Neuron (in vitro differentiated cells): Measurements from ENCODE around the gene KIF19.

Source experiments
- H2AFZ ChIP-seq: one replicate; pipeline ENCODE4 v1.6.1; 2013; ENCODE audit warnings: low read depth, mild to moderate bottlenecking, inconsistent platforms, low read length, moderate library complexity
- H3K27me3 ChIP-seq: one replicate; pipeline ENCODE4 v1.6.1; 2013; ENCODE audit warnings: low read length; ENCODE audit not compliant: insufficient read depth
- H3K36me3 ChIP-seq: one replicate; pipeline ENCODE4 v1.6.1; 2013; ENCODE audit warnings: low read length; ENCODE audit not compliant: insufficient read depth
- H3K4me1 ChIP-seq: one replicate; pipeline ENCODE4 v1.6.1; 2013; ENCODE audit warnings: low read length; ENCODE audit not compliant: insufficient read depth
- H3K4me3 ChIP-seq: 2 replicates; pipeline ENCODE4 v1.5.1; 2013; ENCODE audit warnings: mild to moderate bottlenecking, low read length, moderate library complexity
- H3K9me3 ChIP-seq: one replicate; pipeline ENCODE4 v1.6.1; 2013; ENCODE audit warnings: low read length

Gene KIF19

DNA sequence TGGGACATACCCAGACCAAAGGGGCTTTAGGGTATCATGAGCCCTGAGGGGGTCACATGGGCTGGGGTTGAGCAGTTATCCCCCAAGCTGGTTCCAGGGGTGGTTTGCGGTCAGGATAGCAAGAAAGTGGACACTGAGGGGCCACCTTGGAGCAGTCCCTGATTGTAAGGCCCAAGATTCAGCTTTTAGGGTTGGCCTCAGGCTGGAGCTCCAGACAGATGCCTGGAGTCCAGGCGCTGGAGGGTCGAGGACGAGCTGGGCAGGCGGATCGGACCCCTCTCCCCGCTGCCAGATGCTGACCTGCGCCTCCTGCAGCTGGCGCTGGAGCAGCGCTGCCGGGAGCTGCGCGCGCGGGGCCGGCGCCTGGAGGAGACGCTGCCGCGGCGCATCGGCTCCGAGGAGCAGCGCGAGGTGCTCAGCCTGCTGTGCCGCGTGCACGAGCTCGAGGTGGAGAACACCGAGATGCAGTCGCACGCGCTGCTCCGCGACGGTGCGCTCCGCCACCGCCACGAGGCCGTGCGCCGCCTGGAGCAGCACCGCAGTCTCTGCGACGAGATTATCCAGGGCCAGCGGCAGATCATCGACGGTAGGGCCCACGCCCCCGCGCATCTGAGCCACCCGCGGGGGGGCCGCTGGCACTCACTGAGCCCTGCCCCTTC lies 25.7 kb downstream of the KIF19 start:
- no peaks in the 10 kb centered on the region for H3K9me3 ChIP-seq
- H3K4me3 ChIP-seq, result no peak overlapping the region
- H3K27me3 ChIP-seq, result peaks cover 50% of the 10 kb centered on the region
- H2AFZ ChIP-seq, result no peak overlapping the region
- H3K4me1 ChIP-seq, result no peaks in the 10 kb centered on the region
- peaks cover 5% of the 10 kb centered on the region for H3K36me3 ChIP-seq

DNA sequence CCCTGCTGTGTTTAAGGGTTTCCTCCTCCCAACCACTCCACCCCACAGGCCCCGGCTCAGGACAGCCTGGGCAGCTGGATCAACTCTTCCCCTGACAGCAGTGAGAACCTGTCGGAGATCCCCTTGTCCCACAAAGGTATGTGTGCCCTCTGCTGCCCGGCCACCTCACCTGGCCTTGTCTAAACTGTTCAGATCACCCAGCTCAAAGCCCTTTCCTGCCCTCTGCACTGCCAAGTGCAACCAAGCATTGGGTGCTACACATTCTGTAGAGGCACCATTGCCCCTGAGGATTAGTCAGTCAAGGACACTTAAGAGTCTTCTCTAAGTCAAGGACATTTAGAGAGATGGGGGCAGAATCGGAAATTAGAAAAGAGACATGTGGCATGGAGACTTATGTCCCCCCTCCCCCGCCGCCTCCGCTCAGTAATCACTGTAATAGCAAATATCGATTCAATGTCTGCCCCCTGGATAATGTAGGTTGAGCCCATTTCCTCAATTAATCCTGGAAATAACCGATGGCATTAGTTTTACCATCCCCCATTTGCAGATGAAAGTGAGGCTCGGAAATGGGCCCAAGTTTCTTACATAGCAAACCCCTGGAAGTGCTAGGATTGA lies 27.5 kb downstream of the KIF19 start:
- H2AFZ ChIP-seq, result no peak overlapping the region
- no peaks in the 10 kb centered on the region for H3K4me1 ChIP-seq
- no peak overlapping the region for H3K4me3 ChIP-seq
- peaks cover 49% of the 10 kb centered on the region for H3K27me3 ChIP-seq
- peaks cover 8% of the 10 kb centered on the region for H3K36me3 ChIP-seq
- H3K9me3 ChIP-seq, result no peaks in the 10 kb centered on the region

DNA sequence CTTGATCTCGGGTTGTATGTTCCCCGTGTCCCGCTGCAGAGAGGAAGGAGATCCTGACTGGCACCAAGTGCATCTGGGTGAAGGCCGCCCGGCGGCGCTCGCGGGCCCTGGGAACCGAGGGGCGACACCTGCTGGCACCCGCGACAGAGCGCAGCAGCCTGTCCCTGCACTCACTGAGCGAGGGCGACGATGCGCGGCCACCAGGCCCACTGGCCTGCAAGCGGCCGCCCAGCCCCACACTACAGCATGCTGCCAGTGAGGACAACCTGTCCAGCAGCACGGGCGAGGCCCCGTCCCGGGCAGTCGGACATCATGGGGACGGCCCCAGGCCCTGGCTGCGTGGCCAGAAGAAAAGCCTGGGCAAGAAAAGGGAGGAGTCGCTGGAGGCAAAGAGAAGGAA lies 28.1 kb downstream of the KIF19 start:
- Histone ChIP-seq H3K36me3 (peaks cover 8% of the 10 kb centered on the region), H3K27me3 (peaks cover 43% of the 10 kb centered on the region), H3K4me1 (no peaks in the 10 kb centered on the region), H3K9me3 (no peaks in the 10 kb centered on the region), H3K4me3 (no peak overlapping the region), H2AFZ (no peak overlapping the region)

DNA sequence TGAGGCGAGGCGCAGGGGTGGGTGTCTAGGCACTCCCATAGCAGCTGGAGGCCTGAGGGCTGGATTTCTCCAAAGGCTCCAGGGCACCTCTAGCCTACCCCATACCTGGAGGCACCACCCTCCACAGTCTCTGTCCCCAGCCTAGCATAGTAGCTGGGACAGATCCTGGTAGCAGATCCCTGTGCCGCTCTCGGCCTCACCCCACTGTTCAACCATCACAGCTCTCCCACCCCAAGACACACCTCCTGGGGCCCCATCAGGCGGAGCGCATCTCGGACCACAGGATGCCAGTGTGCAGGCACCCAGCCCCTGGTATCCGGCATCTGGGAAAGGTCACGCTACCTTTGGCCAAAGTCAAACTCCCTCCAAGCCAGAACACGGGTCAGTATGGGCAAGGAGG lies 28.5 kb downstream of the KIF19 start:
- Histone ChIP-seq H3K36me3 (peaks cover 8% of the 10 kb centered on the region), H3K4me1 (no peaks in the 10 kb centered on the region), H2AFZ (no peak overlapping the region), H3K4me3 (no peak overlapping the region), H3K9me3 (no peaks in the 10 kb centered on the region), H3K27me3 (peaks cover 39% of the 10 kb centered on the region)

DNA sequence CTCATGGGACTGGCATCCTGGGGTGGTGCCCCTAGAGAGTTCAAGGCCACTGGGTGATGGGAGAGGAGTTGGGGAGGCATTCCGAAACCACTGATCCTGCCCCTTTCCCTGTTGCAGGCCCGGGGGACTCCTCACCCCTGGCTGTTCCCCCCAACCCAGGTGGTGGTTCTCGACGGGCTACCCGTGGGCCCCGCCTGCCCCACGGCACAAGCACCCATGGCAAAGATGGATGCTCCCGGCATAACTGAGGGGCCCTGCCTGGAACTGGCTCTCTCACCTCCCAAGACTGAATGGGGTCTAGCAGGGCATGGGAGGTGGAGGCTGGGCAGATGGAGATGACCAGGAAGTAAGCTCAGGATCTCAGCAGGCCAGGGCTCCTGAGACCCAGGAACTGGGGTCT lies 29.0 kb downstream of the KIF19 start:
- Histone ChIP-seq H3K4me3 (no peak overlapping the region), H3K27me3 (peaks cover 37% of the 10 kb centered on the region), H3K36me3 (peaks cover 8% of the 10 kb centered on the region), H3K9me3 (no peaks in the 10 kb centered on the region), H3K4me1 (no peaks in the 10 kb centered on the region), H2AFZ (no peak overlapping the region)

DNA sequence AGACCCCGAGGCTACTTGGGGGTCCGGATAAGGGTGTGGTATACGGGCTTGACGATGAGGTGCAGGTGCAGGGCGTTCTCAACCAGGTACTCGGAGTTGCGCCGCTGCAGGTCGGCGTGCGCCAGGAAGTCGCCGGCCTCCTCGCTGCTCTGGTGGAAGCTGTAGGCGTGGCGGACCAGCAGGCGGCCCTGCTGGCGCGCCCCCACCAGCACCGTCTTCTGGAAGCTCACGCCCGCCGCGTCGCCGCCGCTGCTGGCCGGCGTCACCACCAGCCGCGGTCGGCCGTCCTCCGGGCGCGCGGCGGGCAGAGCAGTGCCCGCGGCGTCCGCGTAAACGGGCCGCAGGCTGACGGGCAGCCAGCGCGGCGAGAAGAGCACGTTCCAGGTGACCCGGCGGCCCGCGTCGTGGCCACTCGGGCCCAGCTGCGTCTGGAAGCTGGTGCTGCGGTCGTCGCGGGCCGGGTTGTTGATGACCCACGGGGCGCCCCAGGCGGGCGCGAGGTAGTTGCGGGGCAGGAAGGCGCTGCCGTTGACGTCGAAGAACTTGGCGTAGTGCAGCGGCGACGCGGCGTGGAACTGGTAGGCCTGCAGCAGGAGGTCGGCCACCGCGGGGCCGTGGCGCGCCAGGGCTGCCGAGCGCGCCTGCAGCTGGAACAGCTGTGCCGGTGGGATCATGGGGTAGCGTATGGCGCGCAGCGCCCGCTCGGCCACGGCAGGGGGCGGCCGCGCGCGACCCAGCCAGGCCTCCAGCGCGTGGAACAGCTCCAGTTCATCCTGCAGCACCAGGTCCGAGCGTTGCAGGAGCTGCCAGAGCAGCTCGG lies 30.8 kb downstream of the KIF19 start:
- Histone ChIP-seq H3K27me3 (peaks cover 22% of the 10 kb centered on the region), H3K4me3 (no peak overlapping the region), H3K36me3 (peaks cover 8% of the 10 kb centered on the region), H3K4me1 (peaks cover 15% of the 10 kb centered on the region), H3K9me3 (no peaks in the 10 kb centered on the region), H2AFZ (no peak overlapping the region)

DNA sequence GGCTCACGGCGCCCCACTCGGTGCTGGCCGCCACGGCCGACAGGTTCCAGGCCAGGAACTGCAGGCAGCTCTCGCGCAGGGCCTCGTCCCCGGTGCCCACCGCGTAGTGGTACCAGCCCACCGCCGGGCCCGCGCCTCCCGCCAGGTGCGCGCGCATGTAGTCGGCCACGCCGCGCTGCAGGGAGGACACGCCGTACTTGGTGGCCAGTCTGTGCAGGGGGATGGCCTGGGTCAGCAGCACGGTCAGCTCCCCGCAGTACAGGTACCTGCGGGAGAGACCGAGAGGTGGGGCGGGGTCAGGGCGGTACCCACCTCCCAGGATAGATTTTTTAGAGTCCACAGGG lies 31.4 kb downstream of the KIF19 start:
- no peak overlapping the region for H3K4me3 ChIP-seq
- peaks cover 20% of the 10 kb centered on the region for H3K4me1 ChIP-seq
- H3K27me3 ChIP-seq, result peaks cover 16% of the 10 kb centered on the region
- peaks cover 8% of the 10 kb centered on the region for H3K36me3 ChIP-seq
- H2AFZ ChIP-seq, result no peak overlapping the region
- H3K9me3 ChIP-seq, result no peaks in the 10 kb centered on the region

DNA sequence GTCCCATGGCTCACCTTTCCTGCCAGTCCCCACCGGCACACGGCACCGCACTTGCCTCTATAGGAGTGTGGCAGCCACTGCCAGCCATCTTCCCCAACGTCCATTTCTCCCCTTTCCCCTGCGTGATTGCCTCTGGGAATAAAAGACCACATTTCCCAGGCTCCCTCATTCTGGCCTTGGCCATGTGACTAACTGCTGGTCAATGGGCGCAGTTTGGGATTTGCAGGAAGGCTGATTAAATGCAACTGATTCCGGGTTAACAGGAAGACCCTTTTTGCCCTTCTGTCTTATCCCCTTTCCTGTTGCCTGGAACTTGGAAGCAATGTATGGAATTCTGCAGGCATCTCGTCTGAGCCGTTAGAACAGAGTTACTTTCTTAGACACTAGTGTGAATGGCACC lies 32.7 kb downstream of the KIF19 start:
- Histone ChIP-seq H3K4me1 (peaks cover 26% of the 10 kb centered on the region), H3K27me3 (peaks cover 3% of the 10 kb centered on the region), H3K36me3 (peaks cover 8% of the 10 kb centered on the region), H3K9me3 (no peaks in the 10 kb centered on the region), H2AFZ (no peak overlapping the region), H3K4me3 (no peak overlapping the region)

DNA sequence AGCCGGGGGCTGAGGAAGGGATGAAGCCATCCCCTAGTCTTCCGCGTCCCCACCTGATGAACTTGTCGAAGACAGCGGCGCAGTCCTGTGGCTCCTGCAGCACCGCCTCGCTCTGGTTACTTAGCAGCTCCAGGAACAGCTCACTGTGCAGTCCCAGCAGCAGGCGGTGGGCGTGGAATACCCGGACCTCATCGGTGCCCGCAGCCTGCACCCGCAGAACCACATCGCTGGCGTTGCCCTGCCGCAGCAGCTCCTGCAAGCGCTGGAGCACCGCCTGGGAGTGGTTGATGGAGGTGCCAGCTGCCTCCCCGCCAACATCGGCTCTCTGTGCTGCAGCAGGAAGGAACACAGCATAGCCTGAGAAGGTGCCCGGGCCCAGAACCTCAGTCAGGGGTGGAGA lies 33.9 kb downstream of the KIF19 start:
- no peaks in the 10 kb centered on the region for H3K9me3 ChIP-seq
- no peak overlapping the region for H3K4me3 ChIP-seq
- no peak overlapping the region for H2AFZ ChIP-seq
- peaks cover 8% of the 10 kb centered on the region for H3K36me3 ChIP-seq
- peaks cover 26% of the 10 kb centered on the region for H3K4me1 ChIP-seq
- H3K27me3 ChIP-seq, result no peaks in the 10 kb centered on the region

DNA sequence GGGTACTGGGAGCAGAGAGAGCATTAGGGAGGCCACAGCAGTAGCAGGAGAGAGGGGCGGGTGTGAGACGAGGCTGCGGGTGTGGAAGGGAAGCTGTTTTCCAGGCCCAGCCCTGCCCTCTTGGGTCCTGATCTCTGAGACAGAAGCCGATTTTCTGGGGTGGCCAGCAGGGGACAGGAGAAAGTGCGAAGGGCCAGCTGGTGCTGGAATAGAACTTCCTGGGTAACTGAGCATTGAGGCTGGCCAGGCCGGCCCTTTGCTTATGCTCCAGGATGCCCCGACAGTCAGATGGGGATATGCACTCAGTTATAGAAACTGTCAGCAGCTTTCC lies 34.8 kb downstream of the KIF19 start:
- no peaks in the 10 kb centered on the region for H3K9me3 ChIP-seq
- peaks cover 26% of the 10 kb centered on the region for H3K4me1 ChIP-seq
- peak overlapping the region; percentile 43 for H3K4me3 ChIP-seq
- H3K27me3 ChIP-seq, result no peaks in the 10 kb centered on the region
- peaks cover 8% of the 10 kb centered on the region for H3K36me3 ChIP-seq
- H2AFZ ChIP-seq, result peak overlapping the region; percentile 38

DNA sequence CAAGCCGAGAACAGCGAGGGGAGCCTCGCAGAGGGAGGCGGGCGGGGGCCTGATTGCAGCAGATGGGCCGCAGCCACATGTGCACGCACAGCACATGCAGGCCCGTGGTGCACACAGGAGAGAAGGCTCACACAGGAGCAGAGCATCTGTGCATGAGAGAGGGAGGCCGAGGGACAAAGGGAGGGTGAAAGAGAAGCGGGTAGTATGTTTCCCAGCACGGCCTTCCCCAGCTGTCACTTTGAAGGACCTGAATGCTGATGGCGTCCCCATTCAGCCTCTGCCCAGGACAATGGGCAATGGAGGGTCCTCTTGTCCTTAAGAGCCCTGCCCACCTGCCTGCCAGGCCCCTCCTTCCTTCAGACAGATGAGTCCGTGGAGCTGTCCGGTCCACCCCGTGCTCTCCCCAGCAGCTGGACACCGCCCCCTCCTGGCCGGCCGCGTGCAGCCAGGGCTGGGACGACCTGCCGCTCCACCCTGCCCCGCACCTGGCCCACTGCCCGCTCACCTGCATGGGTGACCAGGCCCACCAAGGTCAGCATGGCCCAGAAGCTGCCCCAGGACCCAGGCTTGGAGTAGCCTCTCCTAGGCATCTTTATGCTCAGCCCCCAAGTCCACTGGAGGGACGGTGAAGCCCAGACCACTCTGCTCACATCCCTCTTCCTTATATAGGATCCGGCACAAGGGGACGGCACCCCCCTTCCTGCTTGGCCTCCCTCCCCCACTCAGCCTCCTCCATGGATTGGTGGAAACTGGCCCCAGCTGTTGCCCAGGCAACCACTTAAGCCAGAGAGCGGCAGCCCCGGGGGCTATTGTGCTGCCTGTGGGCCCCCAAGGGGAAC lies 35.4 kb downstream of the KIF19 start, which contains the start of gene BTBD17:
Gene BTBD17, minus strand, starts transcription at position 639 of the 839 bp plus-strand sequence. Its CDS starts 49 bp downstream, at position 590.
- peaks cover 5% of the 10 kb centered on the region for H3K36me3 ChIP-seq
- H2AFZ ChIP-seq, result peak within 1 kb of the TSS; percentile 38
- peak within 1 kb of the TSS; percentile 43 for H3K4me3 ChIP-seq
- peaks cover 26% of the 10 kb centered on the region for H3K4me1 ChIP-seq
- H3K9me3 ChIP-seq, result no peaks in the 10 kb centered on the region
- H3K27me3 ChIP-seq, result no peaks in the 10 kb centered on the region

DNA sequence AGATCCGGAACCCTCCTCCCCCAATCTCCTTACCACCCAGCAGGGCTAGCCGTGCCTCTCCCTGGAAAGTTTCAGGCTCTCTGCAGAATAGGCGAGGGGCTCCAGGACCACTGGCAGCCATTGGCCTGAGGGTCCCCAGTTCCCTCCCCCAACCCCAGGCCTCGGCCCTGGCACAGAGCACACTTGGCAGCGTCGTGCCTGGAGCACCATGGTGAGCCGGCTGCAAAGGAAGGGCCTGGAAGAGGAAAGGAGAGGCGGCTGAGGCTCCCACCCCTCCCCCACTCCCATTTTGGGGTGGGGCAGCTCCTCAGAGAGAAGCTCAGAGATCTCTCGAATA lies 36.0 kb downstream of the KIF19 start:
- H2AFZ ChIP-seq, result peak overlapping the region; percentile 13
- peak overlapping the region; percentile 43 for H3K4me3 ChIP-seq
- H3K9me3 ChIP-seq, result no peaks in the 10 kb centered on the region
- H3K27me3 ChIP-seq, result no peaks in the 10 kb centered on the region
- H3K4me1 ChIP-seq, result peaks cover 26% of the 10 kb centered on the region
- H3K36me3 ChIP-seq, result peaks cover 3% of the 10 kb centered on the region
